ENCODE measurements around the gene RPP25L.

- TF ChIP-seq CTCF (IDR thresholded peaks at IDR 0.05; ENCODE audit: insufficient read depth, low read length) (no peak), REST (IDR thresholded peaks at IDR 0.05; ENCODE audit: insufficient replicate concordance, low read depth) (no peak), POLR2AphosphoS5 (IDR thresholded peaks at IDR 0.05; ENCODE audit: low read depth) (no peak), GABPA (IDR thresholded peaks at IDR 0.05; ENCODE audit: low read depth) (no peak)
Measured at GRCh38 chr9:34634551-34635248, 22.8 kb upstream of the RPP25L start.
